ENCODE data around the gene GRIA4.
"Not testable (repeated sequence)": the region's sequence is repeated elsewhere in the genome, so short reads cannot be mapped to it uniquely, and the experiment has no call there.

The GRIA4 gene

DNA sequence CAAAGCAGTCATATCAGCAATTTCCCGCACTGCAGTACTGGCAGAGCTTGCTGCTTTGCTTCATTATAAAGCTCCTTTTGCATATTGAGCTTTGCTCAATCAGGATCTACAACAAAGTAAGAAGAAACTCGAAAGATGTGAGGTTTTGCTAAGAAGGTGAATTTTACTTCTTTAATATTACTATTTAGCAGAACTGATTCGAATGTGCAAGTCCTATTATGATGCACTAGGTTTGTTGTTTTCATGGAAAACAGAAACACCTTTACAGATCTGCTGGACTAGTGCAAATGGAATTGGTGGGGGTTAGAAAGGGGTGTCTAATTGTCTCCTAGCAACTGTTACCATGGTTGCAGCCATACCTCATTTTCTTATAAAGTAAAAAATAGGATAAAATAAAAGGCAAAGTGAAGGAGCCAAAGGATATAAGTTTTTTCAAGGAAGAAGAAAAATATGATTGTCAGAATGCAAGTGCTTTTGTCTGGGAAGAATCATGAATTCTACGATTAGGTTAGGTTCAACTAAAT, 259.0 kb downstream of the GRIA4 start:
- TF ChIP-seq, protein P1, sequence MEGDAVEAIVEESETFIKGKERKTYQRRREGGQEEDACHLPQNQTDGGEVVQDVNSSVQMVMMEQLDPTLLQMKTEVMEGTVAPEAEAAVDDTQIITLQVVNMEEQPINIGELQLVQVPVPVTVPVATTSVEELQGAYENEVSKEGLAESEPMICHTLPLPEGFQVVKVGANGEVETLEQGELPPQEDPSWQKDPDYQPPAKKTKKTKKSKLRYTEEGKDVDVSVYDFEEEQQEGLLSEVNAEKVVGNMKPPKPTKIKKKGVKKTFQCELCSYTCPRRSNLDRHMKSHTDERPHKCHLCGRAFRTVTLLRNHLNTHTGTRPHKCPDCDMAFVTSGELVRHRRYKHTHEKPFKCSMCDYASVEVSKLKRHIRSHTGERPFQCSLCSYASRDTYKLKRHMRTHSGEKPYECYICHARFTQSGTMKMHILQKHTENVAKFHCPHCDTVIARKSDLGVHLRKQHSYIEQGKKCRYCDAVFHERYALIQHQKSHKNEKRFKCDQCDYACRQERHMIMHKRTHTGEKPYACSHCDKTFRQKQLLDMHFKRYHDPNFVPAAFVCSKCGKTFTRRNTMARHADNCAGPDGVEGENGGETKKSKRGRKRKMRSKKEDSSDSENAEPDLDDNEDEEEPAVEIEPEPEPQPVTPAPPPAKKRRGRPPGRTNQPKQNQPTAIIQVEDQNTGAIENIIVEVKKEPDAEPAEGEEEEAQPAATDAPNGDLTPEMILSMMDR (IDR thresholded peaks at IDR 0.05; ENCODE audit: control insufficient read depth, insufficient read depth, low read depth, low read length, missing control alignments): no peak
- H3K4me3 ChIP-seq (ENCODE audit: control insufficient read depth, low read depth, low read length): no peak overlapping the region
- DNase-seq (ENCODE audit: low read depth): no peak

DNA sequence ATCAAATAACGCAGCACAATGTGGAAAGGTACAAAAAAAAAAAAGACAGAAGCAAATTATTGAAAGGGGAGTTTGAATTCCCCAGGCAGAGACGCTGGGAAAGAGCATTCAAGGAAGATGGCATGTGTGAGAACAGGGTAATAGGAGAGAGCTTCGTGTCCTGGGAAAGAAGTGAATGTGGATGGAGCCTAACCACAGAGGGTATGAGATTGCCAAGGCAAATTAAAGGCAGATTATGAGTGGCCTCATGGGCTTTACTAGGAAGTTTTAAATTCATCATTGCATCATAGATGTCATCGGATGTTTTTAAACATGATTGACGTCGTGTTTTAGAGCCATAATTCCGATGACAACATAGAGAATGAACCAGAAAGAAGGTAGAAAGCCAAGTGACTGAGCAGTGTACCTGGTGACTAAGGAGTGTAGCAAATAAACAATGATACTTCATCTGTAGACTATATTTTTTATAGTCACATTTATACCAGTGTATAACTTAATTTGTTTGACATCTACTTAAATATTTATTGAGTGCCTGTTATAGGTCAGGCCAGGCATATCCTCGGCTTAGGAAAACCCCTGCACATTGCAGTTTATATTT, 260.7 kb downstream of the GRIA4 start:
- no peak for DNase-seq (ENCODE audit: low read depth)
- TF ChIP-seq, protein P1 (IDR thresholded peaks at IDR 0.05; ENCODE audit: control insufficient read depth, insufficient read depth, low read depth, low read length, missing control alignments): no peak
- no peak overlapping the region for H3K4me3 ChIP-seq (ENCODE audit: control insufficient read depth, low read depth, low read length)

DNA sequence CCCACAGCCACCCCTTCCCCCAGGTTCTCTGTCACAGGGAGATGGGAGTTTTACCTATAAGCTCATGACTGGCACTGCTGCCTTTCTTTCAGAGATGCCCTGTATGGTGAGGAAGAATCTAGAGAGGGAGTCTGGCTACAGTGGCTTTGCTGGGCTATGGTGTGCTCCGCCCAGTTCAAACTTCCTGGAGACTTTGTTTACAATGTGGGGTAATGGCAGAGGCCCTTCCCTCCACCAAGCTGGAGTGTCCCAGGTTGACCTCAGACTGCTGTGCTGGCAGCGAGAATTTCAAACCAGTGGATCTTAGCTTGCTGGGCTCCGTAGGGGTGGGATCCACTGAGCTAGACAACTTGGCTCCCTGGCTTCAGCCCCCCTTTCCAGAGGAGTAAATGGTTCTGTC, 268.6 kb downstream of the GRIA4 start:
- TF ChIP-seq, protein P1 (IDR thresholded peaks at IDR 0.05; ENCODE audit: control insufficient read depth, insufficient read depth, low read depth, low read length, missing control alignments): no peak
- H3K4me3 ChIP-seq (ENCODE audit: control insufficient read depth, low read depth, low read length): no peak overlapping the region
- DNase-seq (ENCODE audit: low read depth): no peak

DNA sequence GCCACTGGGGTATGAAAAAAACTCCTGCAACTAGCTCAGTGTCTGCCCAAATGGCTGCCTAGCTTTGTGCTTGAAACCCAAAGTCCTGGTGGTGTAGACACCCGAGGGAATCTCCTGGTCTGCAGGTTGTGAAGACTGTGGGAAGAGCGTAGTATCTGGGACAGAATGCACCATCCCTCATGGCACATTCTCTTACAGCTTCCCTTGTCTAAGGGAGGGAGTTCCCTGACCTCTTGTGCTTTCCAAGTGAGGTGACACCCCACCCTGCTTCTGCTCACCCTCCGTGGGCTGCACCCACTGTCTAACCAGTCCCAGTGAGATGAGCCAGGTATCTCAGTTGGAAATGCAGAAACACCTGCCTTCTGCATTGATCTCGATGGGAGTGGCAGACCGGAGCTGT, 269.1 kb downstream of the GRIA4 start:
- not testable (repeated sequence) for DNase-seq (ENCODE audit: low read depth); H3K4me3 ChIP-seq (ENCODE audit: control insufficient read depth, low read depth, low read length)

DNA sequence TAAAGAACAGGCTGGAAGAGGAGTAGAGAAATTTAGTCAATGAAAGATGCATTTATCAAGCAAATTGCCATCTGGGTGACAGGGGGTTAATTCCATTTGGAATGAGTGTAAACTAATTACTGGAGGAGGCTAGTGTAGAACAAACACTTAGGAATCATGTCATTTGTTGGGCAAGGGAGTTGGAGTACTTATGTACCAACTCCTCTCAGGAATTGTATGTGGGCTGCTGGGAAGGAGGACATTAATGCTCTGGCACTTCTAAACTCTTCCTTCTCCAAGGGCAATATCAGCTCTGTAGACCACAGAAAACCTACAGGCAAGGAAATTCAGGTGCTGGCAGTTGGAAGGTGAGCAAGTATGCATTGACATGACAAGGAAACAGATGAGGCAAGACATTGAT, 271.2 kb downstream of the GRIA4 start:
- H3K4me3 ChIP-seq (ENCODE audit: control insufficient read depth, low read depth, low read length): no peak overlapping the region
- no peak for DNase-seq (ENCODE audit: low read depth)
- TF ChIP-seq, protein P1 (IDR thresholded peaks at IDR 0.05; ENCODE audit: control insufficient read depth, insufficient read depth, low read depth, low read length, missing control alignments): no peak

DNA sequence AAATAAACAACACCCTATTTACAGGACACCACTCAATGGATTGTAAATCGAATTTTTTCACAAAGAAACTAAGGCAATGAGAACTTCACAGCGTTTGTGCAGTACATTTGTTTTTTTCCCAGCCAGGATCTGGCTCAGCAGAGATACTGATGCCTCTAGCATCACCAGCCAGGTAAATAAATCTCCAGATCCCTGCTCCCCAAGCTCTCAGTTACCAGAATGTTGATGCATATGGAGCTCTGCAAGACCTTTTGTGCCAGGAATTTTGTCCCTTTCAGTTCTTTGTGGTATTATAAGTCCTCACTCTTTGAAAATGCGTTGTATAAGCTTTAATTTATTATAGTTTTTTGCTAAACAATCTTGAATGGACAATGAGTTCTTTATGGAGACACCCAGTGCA, 274.6 kb downstream of the GRIA4 start:
- no peak overlapping the region for H3K4me3 ChIP-seq (ENCODE audit: control insufficient read depth, low read depth, low read length)
- DNase-seq (ENCODE audit: low read depth): no peak
- TF ChIP-seq, protein P1 (IDR thresholded peaks at IDR 0.05; ENCODE audit: control insufficient read depth, insufficient read depth, low read depth, low read length, missing control alignments): no peak

DNA sequence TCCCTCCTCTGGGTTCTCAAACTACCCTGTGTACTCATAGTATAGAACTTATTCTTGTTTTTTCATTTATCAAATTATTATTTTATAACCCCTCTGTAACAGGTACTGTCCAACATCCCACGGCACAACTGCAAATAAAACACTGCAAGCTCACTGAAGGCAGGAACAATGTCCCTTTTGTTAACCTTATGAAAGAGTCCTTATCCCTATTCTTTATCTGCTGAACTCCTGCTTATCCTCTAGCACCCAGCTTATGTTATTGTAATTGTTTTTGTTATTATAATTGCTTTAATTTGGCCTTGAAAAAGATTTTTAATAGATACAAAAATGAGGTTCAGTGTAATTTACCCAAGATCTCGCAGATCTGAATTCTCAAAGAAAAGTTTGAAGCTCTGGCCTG, 281.8 kb downstream of the GRIA4 start:
- no peak for DNase-seq (ENCODE audit: low read depth)
- TF ChIP-seq, protein P1 (IDR thresholded peaks at IDR 0.05; ENCODE audit: control insufficient read depth, insufficient read depth, low read depth, low read length, missing control alignments): no peak
- H3K4me3 ChIP-seq (ENCODE audit: control insufficient read depth, low read depth, low read length): no peak overlapping the region
